NCI-H2107 treated with DMSO at 0.1 percent for 48 hours (cell line): ENCODE measurements around the gene TTC39C.
A peak's percentile ranks its signal among the peaks of the same experiment; 100 is the strongest.

Experiments
- DNase-seq: peaks from one replicate; lab custom pipeline; 2025; ENCODE audit not compliant: unreplicated experiment; lab: John Stamatoyannopoulos, UW

Gene TTC39C

DNA sequence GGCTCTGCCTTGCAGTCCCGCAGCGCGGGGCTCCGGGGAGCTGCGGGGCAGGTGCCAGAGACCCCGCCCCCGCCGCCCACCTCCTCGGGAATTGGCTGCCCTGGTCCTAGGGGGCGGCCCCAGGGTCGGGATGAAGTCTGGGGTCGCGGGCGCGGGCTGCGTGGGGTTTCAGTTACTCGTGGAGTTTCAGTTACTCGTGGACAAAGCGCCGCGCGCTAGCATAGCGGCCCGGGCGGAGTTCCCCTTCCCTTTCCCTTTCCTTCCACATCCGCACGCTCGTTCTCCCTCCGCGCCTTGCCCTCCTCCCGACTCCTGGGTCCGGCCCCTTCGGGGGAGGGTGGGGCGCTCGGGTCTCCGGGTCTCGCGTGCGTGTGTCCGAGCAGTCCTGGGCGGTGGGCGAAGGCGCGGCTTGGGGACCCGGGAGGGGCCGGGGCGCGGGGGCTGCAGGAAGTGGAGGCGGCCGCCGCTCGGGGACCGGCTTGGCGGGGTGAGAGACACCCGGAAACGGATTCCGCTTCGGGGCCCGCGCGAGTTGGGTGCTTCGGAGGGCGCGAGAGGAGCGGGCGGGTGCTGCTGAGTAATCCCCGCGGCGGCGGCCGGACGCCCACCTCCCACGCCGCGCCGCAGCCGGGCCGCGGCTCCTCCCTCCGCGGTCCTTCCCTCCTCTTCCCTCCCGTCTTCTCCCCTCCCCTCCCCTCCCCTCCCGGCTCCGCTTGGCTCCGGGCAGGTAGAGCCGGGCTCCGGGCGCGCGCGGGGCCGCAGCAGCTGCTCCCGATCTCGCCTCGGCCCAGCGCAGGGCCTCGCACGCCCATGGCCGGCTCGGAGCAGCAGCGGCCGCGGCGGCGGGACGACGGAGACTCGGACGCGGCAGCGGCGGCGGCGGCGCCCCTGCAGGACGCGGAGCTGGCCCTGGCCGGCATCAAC lies at the start of gene TTC39C:
TSS of gene TTC39C (plus strand) at position 693 of the 924 bp plus-strand sequence. CDS start at position 811, 118 bp downstream.
- no peak for DNase-seq

DNA sequence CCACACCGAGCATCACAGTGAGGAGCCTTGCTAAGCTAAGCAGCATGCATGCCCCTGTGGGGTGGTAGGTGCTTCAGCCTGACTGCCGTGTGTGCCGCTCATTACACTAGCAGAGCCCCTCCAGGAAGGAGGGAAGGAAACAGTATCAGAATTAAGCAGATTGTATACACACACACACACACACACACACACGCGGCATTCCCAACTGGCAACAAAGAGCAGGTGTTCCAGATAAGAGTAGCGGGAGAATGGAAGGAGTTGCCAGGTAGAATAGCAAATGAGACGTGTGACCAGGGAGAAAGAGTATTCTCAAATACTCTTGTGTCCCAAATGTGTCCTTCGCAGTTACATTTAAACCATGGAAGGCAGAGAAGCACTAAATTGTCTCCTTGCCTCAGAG lies 47.6 kb upstream of the TTC39C start:
- peak; percentile 69 for DNase-seq

DNA sequence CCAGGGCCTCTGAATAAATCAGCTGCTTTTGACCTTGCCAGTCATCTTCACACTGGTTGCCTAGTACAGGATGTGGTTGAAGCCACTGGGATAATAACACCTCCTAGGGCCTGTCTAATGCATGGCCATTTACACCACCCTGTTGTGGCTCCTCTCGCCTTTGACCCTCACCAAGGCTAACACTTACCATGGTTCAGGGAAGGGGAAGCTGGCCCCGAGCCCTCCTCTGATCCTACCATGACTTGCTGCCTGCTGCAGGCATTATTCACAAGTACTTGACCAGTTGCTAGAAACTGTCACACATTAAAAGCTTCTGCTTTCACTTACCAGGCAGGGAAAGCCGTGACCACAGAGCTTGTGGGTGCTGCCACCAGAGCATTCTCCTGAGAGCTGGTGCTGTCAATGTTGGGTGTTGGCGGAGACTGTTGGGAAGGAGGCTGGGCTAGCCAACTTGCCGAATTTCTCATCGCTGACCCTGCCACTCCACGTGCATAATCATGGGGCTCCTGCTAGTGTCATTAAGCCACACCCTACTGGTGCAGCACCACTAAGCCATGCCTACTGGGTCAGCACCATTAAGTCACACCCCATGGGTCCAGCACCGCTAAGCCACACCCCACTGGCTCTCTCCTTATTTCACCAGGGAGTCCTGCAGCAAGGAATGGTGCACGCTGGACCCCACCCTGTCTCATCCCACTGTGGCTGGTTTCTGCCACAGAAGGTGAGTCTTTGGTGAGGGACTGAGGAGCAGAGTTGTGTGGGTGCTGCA lies 47.0 kb upstream of the TTC39C start:
- no peak for DNase-seq

DNA sequence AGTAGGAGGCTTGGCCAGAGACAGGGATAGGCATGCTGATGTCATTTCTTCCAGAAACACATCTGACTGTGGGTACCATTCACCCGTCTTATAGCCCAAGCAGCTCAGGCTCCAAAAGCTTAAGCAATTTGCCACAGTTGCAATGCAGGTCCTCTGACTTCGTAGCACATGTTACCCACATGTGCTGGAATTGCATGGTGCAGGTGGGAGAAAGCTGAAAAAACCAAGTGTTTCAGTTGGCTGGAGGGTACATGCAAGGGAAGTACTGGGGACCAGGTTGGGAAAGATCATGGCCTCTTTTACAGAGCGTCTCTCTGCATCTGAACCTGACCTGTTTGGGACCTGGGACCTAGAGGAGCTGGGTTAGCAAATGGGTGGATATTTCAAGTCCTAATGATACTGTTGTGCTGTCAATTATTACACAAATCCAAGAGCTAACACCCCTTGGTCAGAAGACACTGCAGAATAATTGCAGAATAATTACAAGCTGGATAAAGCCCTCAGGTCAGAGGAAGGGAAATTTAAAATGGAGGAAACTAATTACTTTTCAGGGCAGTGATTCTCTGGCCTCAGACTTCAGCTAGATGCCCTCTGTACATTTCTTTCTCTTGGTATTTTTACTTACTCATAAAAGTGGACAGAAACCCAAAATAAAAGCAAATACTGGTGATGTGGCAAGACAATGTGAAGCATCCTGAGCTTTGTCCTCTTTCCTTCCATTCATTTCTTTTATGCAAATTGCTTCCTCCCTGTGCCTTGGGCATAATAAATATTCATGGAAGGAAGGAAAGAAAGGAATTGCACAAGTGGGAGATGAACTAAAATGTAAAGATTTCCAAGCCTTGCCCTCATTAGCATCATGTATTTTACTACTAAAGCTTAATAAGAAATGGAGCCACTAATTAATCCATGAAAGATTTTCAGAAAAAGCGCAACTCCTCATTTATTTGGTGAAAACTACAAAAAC lies 45.6 kb upstream of the TTC39C start:
- no peak for DNase-seq

DNA sequence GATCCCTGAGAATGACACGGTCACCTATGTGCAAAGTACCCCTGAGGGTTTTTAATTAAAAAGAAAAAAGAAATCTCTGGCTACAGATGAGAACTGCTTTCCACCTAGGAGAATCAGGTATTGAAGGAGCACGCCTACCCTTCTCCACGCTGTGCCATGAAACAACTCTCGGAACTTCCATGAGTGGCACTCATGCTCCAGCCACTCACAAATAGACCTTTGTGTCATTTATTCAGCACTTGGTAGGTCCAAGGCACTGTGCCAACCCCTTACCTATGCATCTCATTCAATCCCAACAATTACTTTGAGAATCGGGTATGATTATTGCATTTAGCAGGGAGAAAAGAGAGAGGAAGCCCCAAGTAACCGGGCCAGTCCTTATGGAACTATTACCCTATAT lies 44.9 kb upstream of the TTC39C start:
- DNase-seq = no peak

DNA sequence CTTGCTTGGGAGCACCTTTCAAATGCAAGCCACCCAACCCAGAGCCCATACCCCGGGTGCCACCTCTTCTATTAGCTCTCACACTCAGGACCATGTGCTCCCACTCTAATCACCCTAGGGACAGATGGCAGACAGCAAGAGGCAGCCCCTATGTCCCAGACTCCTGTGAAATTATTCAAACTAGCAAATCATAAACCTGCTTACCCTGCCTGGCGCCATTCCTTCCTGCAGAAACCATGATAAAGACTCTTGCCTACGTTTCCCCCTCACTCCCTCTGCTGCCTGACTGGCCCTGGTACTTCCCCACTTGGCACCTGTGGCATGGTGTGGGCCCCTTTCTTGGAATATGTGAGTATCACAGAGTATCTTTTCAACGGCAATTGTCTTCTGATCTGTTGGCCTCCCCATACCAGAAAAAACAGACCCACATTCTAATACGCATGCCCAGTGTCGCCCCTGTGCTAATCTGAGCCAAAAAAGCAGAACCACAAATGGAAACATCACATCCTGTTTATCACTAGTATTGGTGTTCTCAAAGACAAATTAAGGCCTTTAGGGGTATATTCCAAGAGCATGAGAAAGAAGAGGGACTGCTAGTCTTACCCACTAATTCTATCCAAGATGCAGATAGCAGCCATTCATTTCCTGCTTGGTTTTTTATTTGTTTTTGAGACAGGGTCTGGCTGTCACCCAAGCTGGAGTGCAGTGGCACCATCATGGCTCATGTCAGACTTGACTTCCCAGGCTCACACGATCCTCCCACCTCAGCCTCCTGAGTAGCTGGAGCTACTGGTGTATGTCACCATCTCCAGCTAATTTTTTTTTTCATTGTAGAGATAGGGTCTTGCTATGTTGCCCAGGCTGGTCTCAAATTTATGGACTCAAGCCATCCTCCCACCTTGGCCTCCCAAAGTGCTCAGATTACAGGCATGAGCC lies 44.1 kb upstream of the TTC39C start:
- DNase-seq = no peak

DNA sequence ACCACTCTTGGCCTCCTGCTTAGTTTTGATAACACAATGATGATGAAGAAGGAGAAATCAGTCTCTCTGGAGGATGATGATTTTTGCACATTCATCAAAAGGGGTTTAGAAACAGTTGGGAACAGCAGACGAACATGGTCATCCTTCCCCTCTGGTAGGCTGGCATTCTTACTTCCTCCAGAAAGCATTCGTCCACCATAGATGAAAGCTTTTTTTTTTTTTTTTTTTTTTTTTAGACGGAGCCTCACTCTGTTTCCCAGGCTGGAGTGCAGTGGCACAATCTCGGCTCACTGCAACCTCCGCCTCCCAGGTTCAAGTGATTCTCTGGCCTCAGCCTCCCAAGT lies 43.5 kb upstream of the TTC39C start:
- no peak for DNase-seq

DNA sequence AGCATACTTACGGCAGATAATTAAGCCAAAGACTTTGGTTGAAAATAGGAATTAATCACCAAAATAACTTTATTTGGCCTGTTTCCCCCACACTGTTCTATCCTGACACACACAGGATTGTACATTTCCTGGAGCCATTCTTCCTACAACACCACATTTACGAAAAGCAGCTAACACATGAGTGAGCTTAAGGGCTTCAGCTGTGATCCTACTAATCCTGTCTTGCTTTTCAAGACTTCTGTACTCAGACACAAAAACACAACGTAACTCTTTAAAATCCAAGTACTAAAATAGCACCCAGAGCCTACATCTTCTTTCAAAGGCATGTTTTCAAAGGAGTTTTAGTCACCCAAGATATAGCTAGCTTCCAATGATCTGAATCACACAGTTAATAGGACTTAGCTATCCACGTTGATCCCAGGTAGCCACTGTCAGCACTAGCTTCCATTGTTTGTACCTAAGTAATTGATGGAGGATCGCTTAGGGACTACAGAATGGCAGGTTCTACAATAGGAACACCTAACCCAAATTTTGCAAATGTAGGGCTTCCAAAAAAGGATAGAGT lies 42.8 kb upstream of the TTC39C start:
- DNase-seq = no peak

DNA sequence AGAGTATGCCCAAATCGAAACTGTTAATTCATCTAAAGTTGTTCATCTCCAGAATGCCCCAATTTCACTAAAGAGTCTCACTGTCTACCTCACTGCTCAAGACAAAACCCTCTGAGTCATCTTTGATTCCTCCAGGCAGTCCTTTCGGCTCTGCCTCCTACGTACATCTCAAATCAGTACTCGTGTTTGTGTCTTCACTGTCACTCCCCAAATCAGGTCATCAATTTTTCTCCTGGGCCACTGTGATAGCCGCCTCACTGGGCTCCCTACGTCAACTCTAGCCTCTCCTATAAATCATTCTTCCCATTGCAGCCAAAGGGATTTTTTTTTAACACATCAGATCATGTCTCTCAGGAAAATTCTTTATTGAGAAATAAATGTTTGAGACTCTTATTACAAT lies 42.1 kb upstream of the TTC39C start:
- no peak for DNase-seq

DNA sequence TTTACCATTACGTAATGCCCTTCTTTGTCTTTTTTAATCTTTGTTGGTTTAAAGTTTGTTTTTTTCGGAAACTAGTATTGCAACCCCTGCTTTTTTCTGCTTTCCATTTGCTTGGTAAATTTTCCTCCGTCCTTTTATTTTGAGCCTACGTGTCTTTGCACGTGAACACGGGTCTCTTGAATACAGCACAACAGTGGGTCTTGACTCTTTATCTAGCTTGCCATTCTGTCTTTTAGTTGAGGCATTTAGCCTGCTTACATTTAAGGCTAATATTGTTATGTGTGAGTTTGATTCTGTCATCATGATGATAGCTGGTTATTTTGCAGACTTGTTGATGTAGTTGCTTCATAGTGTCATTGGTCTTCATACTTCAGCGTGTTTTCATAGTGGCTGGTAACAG lies 37.5 kb upstream of the TTC39C start:
- DNase-seq = no peak

DNA sequence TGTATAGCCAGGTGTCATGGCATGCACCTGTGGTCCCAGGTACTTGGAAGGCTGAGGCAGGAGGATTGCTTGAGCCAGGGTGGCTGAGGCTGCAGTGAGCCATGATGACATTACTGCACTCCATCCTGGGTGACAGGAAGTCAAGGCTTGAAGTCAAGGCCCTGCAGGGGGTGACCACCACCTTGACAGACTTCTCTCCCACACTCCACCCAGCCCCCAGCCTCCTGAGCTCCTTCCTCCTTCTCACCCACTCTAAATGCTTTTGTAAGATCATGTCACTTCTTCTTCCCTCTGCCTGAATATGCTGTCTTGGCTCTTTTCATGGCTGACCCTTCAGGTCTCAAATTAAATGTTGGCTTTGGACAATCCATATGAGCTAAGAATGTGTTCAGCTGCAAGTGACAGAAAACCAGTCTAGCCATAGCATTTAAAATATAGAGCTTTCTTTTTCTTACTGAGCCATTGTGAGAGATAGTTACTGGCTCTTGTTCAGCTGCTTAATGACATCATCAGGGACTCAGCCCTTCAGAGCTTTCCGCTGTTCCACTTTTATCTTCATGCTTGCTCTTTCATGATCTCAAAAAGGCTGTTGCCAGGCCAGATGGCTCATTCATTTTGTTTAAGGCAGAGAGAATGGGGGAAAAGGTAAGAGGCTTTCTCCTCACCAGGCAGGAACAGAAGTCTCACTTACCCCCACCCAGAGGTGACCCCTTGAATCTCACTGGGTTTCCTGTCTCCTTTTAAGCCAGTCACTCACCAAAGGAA lies 36.7 kb upstream of the TTC39C start:
- DNase-seq = no peak

DNA sequence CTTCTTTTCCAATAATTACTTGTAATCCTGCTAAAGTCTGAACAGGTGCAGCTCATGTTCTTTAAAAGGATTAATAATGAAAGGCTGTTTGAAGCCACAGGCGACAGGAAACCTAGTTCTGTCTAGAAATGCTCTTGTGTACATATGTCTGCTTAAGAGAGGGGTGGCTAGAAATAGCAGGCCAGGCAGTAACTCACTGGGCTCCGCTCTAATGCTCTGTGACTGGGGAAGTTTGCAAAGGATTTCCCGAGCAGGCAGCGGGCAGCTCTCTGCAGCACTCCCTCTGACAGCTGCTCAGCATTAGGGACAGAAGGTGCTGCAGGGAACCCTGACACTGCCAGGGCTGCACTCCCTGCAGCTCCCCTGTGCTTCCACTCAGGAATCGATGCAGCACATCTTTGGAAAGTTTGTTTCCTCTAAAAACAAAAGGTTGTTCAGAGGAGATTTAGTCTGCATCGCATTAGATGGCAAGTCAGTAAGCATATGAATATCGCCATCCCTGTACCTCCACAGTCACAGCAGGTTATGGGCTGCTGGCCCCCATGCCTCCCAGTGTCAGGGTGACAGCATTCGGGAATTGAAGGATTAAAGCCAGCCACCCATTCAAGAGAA lies 33.1 kb upstream of the TTC39C start:
- DNase-seq = peak; percentile 25

DNA sequence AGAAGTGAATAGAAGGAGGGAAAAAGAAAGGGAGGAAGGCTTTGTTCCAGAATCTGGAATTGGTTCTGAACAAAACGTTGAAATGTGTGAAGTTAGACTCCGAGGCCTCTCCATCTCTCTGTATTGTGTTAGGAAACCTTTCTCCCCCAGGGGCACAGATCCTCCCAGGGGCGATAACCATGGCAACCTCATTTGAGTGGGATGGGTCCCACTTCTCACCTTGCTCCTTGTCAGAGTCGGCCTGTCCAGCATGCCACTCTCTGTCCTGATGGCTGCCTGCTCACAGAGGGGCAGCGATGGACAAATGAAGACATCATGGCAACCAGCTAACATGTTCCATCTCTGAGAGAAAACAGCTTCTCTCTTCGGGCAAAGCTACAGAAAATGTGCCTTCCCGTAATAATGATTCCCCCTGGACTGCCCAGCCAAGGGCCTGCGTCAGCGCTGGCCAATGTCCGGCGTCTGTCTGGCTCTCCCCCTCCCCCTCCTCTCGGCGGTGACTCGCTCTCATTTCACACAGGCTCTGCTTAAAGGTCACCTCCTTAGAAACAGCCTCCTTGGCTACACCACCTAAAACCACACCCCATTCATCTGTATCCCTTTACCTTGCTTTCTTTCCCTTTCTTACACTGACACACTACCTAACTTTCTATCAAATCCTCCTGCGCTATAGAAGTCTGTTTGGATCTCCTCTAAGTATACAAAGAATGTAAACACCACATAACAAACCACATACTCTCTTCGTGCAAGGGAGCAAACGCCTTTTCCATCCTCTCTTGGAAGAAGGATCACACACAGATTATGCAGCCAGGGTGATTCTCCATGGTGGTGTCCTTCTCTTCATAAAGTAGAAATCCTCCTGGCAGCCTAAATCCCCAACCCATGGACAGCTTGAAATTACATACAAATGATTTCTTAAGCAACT lies 32.1 kb upstream of the TTC39C start:
- no peak for DNase-seq

DNA sequence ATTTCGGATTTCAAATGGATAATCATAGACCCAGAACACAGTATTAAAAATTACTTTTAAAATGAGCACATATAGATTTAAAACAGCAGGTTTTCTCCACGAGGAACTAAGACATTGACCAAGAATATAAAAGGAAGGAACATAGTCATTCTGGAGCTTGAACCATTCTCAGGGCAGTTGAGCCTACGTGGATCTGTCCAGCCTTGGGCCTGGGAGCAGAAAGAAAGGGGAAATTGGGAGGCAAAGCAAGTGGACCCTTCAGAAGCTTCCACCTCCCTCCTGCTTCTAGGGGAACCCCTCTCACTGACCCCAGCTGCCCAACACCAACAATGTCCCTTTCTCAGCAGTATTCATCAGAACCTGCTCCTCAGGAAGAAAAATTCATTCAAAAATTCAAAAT lies 31.4 kb upstream of the TTC39C start:
- DNase-seq = no peak

DNA sequence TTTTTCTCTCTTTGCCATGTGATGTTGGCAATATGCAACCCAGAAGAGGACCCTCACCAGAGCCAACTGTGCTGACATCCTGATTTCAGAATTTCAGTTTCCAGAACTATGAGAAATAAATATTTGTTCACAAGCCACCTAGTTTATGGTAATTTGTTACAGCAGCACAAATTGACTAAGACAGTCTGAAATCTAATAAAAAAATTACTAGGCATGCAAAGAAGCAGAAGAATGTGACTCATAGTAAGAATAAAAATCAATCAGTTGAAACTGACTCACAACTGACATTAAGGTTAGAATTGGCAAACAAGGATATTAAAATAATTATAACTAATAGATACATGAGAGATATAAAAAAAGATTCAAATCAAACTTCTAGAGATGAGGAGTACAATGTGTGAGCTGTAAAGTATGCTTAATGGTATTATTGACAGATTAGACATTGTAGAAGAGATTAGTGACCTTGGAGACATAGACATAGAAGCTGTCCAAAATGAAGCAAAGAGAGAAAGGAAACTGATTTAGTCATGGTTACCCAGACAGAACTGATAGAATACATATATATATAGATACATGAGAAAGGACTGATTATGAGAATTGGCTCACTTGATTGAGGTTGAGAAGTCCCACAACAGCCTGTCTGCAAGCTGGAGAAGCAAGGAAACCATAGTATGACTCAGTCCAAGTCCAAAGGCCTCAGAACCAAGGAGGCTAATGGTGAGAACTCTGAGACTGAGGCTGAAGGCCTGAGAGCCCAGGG lies 27.8 kb upstream of the TTC39C start:
- DNase-seq = no peak

DNA sequence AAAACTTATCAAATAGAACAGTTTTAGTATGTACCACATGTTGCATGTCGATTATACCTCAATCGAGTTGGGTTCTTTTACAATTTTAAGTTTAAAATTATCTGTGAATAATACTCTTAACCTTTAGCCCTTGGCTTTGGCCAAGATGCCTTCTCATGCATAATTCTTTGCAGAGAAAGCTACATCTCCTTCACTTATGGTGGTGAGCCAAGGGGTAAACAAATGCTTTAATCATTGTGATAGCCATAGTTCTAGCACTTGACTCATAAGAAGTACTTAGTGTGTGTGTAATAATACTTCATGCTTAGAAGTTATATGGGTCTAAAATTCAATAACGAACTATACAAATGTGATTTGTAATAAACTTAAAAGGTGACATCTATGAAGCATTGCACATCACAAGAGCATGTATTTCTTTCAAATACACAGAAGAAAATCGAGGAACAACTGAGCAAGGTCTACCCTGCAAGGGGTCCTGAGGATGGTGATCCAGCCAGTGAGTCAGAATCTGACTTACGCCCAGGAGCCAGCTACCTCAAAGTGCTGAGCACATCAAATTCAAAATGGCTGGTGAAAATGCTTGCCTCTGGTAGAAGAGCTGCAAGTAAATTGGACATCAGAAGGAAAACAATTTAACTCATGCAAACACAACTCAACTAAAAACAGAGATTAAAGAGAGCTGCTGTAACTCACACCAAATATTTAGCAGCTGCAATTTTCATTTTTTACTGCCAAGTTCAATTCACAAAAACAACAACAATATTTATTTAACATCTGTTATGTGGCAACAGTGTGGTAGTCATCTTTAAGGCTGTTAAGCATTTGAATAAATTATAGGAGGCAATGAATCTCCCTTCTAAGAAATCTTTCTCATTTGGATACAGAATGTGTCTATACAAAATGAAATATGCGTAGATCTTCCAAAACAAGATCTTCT lies 23.8 kb upstream of the TTC39C start:
- DNase-seq = no peak
